Measurements from ENCODE around the gene ZC3HAV1.

DNA sequence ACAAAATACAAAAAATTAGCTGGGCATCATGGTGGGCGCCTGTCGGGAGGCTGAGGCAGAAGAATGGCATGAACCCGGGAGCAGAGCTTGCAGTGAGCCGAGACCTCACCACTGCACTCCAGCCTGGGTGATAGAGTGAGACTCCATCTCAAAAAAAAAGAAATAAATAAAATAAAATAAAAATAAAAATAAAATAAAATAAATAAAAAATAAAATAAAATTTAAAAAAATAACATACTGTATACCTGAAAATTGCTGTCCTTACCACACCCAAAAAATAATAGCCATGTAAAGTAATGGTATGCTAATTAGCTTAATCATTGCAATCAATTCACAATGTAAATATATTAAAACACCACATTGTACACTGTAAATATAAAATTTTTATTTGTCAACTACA lies 77.0 kb downstream of the ZC3HAV1 start:
- no peak for TF ChIP-seq SP1 (IDR thresholded peaks at IDR 0.05)
- TF ChIP-seq SUZ12 (IDR thresholded peaks at IDR 0.05), result no peak

Data from HEK293T (cell line).